GM19193 (cell line): ENCODE results near the gene MLH1.

Source experiments
- POLR2A ChIP-seq: IDR thresholded peaks from 4 replicates; pipeline ENCODE4 v1.6.1; 2011; ENCODE audit not compliant: insufficient read depth, insufficient read length; ENCODE audit errors: extremely low read depth

The MLH1 gene

DNA sequence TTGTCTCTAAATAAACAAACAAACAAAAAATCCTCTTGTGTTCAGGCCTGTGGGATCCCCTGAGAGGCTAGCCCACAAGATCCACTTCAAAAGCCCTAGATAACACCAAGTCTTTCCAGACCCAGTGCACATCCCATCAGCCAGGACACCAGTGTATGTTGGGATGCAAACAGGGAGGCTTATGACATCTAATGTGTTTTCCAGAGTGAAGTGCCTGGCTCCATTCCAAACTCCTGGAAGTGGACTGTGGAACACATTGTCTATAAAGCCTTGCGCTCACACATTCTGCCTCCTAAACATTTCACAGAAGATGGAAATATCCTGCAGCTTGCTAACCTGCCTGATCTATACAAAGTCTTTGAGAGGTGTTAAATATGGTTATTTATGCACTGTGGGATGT lies 57.0 kb downstream of the MLH1 start:
- TF ChIP-seq POLR2A: no peak

DNA sequence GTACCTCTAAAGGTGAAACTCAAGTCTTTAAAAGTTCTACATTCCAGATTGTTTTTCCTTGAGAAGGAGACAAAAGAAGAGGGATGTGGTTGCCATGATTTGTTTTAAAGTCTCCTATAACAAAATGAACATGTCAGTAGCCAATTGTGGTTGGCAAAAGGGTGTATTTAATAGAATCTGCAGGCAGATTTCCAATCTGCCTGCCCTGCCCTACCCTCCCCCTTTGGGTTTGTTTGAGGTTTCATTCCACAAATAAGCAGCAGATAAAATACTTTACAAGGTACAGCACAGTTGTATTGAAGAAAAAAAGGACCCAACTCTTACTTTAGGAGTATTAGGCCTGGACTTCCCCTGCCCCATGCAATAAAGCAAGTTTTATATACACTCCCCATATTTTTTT lies 59.5 kb downstream of the MLH1 start:
- TF ChIP-seq POLR2A: no peak

DNA sequence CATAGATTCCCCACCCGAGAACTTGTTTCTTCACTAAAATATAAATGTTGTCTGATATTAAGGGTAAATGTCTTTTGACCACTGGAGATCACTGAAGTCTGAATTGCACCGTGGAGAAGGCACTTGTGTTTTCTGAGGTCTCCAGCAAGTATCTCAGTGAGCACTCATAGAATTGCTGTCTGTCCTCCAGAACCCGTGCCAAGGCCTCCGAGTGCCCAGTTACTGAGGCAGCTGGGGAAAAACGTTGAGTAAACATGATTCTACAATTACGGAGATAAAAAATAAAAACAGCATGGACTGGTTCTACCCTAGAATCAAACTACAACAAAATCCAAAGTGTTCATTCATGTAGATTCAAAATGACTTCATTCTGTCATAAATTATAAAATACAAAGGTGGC lies 60.0 kb downstream of the MLH1 start:
- no peak for TF ChIP-seq POLR2A

DNA sequence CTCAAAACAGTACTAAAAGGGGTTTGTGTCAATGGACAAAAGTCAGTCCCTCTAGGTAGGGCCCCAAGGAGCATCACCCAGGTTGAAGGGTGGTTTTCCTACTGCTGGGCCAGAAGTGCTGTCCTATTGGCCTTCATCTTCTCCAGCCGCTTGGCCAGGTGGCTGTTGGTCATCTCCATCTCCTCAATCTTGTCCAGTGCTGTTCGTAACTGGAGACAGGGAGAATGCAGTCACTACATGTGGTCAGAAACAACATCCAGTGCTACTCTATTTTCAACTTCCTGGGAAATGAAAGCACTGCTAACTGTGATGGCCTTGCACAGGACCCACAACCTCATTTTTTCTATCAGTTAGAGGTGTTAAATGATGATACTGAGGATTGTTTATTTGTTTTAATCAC lies 60.4 kb downstream of the MLH1 start:
- no peak for TF ChIP-seq POLR2A

DNA sequence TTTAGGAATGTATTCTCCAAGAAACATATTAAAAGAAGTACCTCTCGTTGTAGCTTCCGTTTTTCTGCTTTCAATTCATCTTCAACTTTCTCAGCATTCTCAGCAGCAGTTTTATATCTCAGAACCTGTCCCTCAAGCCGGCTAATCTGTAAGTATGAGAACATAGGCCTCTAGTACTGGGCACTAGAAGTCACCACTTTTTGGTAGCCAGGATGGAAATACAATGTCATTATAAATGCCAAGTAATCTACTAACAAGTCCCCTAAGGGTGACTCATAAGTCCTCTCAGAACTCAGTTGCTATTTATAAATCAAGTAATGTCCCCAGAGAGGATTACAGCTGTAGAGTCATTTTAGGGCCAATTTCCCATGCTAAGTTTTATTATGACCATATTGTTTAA lies 61.1 kb downstream of the MLH1 start:
- TF ChIP-seq POLR2A: no peak

DNA sequence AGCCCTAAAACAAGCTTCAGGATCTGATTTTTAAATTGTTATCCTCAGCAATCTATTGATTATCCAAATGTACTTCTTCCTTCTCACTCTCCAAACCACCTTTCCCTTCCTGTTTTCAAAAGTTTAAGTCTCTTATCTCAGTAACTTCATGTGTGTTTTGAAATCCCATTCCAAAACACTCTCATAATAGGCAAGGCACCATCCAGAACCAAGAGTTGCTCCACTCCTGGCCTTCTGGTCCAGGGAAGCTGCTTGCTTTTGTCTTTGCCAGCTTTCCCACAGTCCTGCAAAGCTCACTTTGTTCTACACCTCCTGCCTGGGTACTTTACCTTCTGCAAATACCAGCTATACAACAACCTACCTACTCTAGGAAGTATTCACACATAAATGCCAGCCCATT lies 63.5 kb downstream of the MLH1 start:
- TF ChIP-seq POLR2A: no peak

DNA sequence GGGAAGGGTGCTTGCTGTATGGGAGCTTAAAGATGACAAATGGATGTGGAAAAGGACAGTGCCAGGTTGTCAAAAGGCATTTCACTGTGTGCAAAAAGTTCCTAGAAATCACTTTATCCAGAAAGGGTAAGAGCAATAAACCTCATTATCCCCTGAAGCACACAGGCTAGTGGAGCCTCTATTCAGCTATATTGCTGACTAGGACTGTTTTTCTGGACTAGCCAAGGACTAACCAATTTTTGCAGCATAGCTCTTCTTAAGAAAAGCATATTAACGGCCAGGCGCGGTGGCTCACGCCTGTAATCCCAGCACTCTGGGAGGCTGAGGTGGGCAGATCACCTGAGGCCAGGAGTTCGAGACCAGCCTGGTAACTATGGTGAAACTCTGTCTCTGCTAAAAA lies 64.8 kb downstream of the MLH1 start:
- TF ChIP-seq POLR2A: no peak

DNA sequence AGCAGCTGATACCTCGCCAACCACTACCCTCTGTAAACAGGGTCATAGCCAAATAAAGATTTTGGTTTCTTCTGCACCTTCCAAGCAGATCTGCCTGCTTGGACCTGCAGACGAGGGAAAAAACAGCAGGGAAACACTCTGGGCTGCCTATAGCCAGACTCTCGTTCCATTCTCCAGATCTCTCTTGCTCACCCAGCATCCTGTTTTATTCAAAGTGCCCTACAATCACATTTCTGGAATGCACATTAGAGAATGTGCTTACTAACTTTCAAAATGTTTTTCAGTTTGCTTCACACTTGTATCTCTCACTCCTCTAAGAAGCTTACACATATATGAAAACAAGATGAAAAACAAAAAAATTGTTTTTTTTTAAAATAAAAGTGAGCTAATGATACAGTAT lies 71.4 kb downstream of the MLH1 start:
- TF ChIP-seq POLR2A: no peak

- TF ChIP-seq POLR2A: no peak
These were observed 74.3 kb downstream of the MLH1 start for GRCh38 chr3:37067577-37067976.

GRCh38 chr3:37068031-37068430 lies 74.7 kb downstream of the MLH1 start:
- no peak for TF ChIP-seq POLR2A

- no peak for TF ChIP-seq POLR2A
These were observed 78.6 kb downstream of the MLH1 start for GRCh38 chr3:37071921-37072320.

- no peak for TF ChIP-seq POLR2A
These were observed 79.6 kb downstream of the MLH1 start for GRCh38 chr3:37072892-37073291.

DNA sequence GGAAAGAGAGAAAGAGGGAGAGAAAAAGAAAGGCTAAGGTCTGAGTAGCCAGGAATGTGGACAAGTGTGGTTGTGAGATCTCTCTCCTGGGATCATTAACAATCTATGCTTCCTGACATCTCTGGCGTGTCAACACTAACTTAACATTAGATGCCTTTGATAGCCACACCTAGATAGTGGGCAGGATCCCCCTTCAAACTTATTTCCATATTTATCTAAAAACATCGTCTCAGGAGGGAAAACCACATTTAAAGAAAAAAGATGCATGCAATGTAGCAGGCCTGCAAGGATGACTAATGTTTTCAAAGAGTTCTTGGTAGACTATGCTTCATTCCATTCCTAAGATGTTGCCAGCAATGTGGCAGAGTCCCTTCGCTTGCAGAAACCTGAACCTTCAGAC lies 80.9 kb downstream of the MLH1 start:
- no peak for TF ChIP-seq POLR2A

GRCh38 chr3:37075955-37076354 lies 82.6 kb downstream of the MLH1 start:
- no peak for TF ChIP-seq POLR2A

DNA sequence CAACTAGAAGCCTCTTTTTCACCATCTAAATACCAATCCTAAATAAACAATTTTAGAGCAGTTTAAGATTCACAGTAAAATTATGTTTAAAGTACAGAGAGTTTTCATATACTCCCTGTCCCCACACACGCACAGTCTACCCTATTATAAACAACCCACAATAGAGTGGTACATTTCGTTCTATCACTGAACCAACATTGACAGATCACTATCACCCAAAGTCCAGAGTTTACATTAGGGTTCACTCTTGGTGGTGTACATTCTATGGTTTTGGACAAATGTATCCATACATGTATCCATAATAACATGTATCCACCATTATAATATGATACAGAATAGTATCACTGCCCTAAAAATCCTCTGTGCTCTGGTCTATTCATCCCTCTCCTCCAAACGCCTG lies 89.0 kb downstream of the MLH1 start:
- no peak for TF ChIP-seq POLR2A

- no peak for TF ChIP-seq POLR2A
These were observed 93.6 kb downstream of the MLH1 start for GRCh38 chr3:37086918-37087317.

- TF ChIP-seq POLR2A: no peak
These were observed 94.6 kb downstream of the MLH1 start for GRCh38 chr3:37087870-37088269.

GRCh38 chr3:37092484-37092883 lies 99.2 kb downstream of the MLH1 start:
- no peak for TF ChIP-seq POLR2A
